Loucy (cell line): ENCODE data around the gene NSL1.
"Not testable (repeated sequence)": the region's sequence is repeated elsewhere in the genome, so short reads cannot be mapped to it uniquely, and the experiment has no call there.

ENCODE experiments used
- H2AFZ ChIP-seq: fragments of 200-600 bp; sonication (generic); 2 replicates; pipeline ENCODE4 v1.6.0; 2016; ENCODE audit warnings: antibody characterized with exemption, mild to moderate bottlenecking, low read length, moderate library complexity
- H3F3A ChIP-seq: fragments of 200-600 bp; 2 replicates; pipeline ENCODE4 v1.6.0; 2016; ENCODE audit warnings: antibody characterized with exemption, low read depth, mild to moderate bottlenecking
- H3K27me3 ChIP-seq: fragments of 200-600 bp; sonication (generic); 2 replicates; pipeline ENCODE4 v1.6.1; 2014; ENCODE audit warnings: low read length, mild to moderate bottlenecking; ENCODE audit not compliant: insufficient read depth, poor library complexity, severe bottlenecking
- H3K36me3 ChIP-seq: fragments of 200-600 bp; sonication (generic); 2 replicates; pipeline ENCODE4 v1.6.1; 2016; ENCODE audit warnings: low read length; ENCODE audit not compliant: insufficient read depth
- H3K4me1 ChIP-seq: fragments of 200-600 bp; sonication (generic); 2 replicates; pipeline ENCODE4 v1.5.1; 2014; ENCODE audit warnings: low read length, mild to moderate bottlenecking; ENCODE audit not compliant: insufficient read depth, poor library complexity, severe bottlenecking
- H3K4me2 ChIP-seq: fragments of 200-600 bp; sonication (generic); 2 replicates; pipeline ENCODE4 v1.6.0; 2014; ENCODE audit warnings: antibody characterized with exemption, low read length, low read depth, mild to moderate bottlenecking; ENCODE audit not compliant: poor library complexity, severe bottlenecking
- H3K4me3 ChIP-seq: fragments of 200-600 bp; sonication (generic); 2 replicates; pipeline ENCODE4 v1.5.1; 2014; ENCODE audit warnings: low read length, mild to moderate bottlenecking, mixed read lengths; ENCODE audit not compliant: poor library complexity, severe bottlenecking
- H3K79me2 ChIP-seq: fragments of 200-600 bp; sonication (generic); 2 replicates; pipeline ENCODE4 v1.6.1; 2014; ENCODE audit warnings: low read length; ENCODE audit not compliant: insufficient read depth
- H3K9ac ChIP-seq: fragments of 200-600 bp; sonication (generic); 2 replicates; pipeline ENCODE4 v1.6.0; 2014; ENCODE audit warnings: mild to moderate bottlenecking, low read depth, low read length, moderate library complexity; ENCODE audit not compliant: poor library complexity, severe bottlenecking
- H3K9me2 ChIP-seq: fragments of 200-600 bp; sonication (generic); replicated peaks from 2 replicates; pipeline ENCODE4 v1.6.1; 2016; ENCODE audit warnings: low read depth, low read length, mixed read lengths
- H3K9me3 ChIP-seq: fragments of 200-600 bp; sonication (generic); 2 replicates; pipeline ENCODE4 v1.6.1; 2014; ENCODE audit warnings: mild to moderate bottlenecking, antibody characterized with exemption, low read length, low read depth; ENCODE audit not compliant: insufficient read depth
- H4K20me1 ChIP-seq: fragments of 200-600 bp; sonication (generic); 2 replicates; pipeline ENCODE4 v1.6.0; 2014; ENCODE audit warnings: antibody characterized with exemption, low read length, mild to moderate bottlenecking; ENCODE audit not compliant: insufficient read depth, poor library complexity, severe bottlenecking
- EZH2phosphoT487 ChIP-seq: fragments of 200-600 bp; IDR thresholded peaks from 2 replicates; pipeline ENCODE4 v1.6.1; 2018; ENCODE audit warnings: antibody characterized with exemption, mild to moderate bottlenecking, moderate library complexity, borderline replicate concordance
- TF ChIP-seq, protein P1 (sequence below): fragments of 200-600 bp; sonication (generic); conservative IDR thresholded peaks from 2 replicates; pipeline ENCODE4 v1.5.1; 2014; ENCODE audit warnings: mild to moderate bottlenecking, antibody characterized with exemption, low read length

NSL1 gene

DNA sequence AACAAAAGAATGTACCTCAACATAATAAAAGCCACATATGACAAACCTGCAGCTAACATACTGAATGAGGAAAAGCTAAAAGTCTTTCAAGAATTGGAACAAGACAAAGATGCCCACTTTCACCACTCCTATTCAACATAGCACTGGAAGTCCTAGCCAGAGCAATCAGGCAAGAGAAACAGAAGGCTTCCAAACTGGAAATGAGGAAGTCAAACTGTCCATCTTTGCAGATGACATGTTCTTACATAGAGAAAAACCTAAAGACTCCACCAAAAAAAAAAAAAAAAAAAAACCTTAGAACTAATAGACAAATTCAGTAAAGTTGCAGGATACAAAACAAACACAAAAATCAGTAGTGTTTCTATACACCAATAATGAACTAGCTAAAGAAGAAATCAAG, 20.2 kb downstream of the NSL1 start:
- Histone ChIP-seq H3K9me3 (peaks cover 28% of the 10 kb centered on the region; the same call in 1 of the 2 replicates), H2AFZ (no peak overlapping the region), H3K36me3 (peaks cover 12% of the 10 kb centered on the region), H3K4me2 (no peak overlapping the region), H3K9ac (no peak overlapping the region), H3K4me3 (no peak overlapping the region), H3K9me2 (no peaks in the 10 kb centered on the region), H3F3A (peaks cover 11% of the 10 kb centered on the region; the same call in 1 of the 2 replicates), H4K20me1 (no peaks in the 10 kb centered on the region), H3K4me1 (no peaks in the 10 kb centered on the region), H3K27me3 (no peaks in the 10 kb centered on the region), H3K79me2 (peaks cover 36% of the 10 kb centered on the region; the same call in 1 of the 2 replicates)
- TF ChIP-seq, protein P1, sequence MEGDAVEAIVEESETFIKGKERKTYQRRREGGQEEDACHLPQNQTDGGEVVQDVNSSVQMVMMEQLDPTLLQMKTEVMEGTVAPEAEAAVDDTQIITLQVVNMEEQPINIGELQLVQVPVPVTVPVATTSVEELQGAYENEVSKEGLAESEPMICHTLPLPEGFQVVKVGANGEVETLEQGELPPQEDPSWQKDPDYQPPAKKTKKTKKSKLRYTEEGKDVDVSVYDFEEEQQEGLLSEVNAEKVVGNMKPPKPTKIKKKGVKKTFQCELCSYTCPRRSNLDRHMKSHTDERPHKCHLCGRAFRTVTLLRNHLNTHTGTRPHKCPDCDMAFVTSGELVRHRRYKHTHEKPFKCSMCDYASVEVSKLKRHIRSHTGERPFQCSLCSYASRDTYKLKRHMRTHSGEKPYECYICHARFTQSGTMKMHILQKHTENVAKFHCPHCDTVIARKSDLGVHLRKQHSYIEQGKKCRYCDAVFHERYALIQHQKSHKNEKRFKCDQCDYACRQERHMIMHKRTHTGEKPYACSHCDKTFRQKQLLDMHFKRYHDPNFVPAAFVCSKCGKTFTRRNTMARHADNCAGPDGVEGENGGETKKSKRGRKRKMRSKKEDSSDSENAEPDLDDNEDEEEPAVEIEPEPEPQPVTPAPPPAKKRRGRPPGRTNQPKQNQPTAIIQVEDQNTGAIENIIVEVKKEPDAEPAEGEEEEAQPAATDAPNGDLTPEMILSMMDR, result no peak
- TF ChIP-seq EZH2phosphoT487, result no peak

DNA sequence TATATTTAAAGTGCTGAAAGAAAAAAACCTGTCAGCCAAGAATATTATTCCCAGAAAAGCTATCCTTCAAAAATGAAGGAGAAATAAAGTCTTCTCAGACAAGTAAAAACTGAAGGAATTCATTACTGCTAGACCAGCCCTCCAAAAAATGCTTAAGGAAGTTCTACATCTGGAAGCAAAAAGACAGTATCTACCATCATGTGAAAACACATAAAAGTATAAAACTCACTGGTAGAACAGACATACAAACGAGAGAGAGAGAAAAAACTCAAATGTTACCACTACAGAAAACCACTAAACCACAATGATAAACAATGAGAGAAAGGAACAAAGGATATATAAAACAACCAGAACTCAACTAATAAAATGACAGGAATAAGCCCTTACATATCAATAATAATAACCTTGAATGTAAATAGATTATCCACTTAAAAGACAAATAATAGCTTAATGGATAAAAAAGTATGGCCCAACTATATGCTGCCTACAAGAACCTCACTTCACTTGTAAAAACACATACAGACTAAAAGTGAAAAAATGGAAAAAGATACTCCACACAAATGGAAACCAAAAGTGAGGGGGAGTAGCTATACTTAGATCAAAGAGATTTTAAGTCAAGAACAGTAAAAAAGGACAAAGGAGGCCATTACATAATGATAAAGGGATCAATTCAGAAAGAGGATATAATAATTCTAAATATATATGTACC, 22.0 kb downstream of the NSL1 start:
- H4K20me1 ChIP-seq, result no peaks in the 10 kb centered on the region
- H3K4me3 ChIP-seq, result no peak overlapping the region
- H3K4me2 ChIP-seq, result no peak overlapping the region
- no peak overlapping the region for H3K9ac ChIP-seq
- TF ChIP-seq, protein P1, result no peak
- TF ChIP-seq EZH2phosphoT487, result no peak
- peaks cover 49% of the 10 kb centered on the region; the same call in 1 of the 2 replicates for H3K79me2 ChIP-seq
- no peaks in the 10 kb centered on the region for H3K9me2 ChIP-seq
- no peaks in the 10 kb centered on the region for H3K27me3 ChIP-seq
- H3K36me3 ChIP-seq, result peaks cover 15% of the 10 kb centered on the region
- H3K4me1 ChIP-seq, result no peaks in the 10 kb centered on the region
- peaks cover 28% of the 10 kb centered on the region; the same call in 1 of the 2 replicates for H3K9me3 ChIP-seq
- peaks cover 11% of the 10 kb centered on the region; the same call in 1 of the 2 replicates for H3F3A ChIP-seq
- no peak overlapping the region for H2AFZ ChIP-seq

DNA sequence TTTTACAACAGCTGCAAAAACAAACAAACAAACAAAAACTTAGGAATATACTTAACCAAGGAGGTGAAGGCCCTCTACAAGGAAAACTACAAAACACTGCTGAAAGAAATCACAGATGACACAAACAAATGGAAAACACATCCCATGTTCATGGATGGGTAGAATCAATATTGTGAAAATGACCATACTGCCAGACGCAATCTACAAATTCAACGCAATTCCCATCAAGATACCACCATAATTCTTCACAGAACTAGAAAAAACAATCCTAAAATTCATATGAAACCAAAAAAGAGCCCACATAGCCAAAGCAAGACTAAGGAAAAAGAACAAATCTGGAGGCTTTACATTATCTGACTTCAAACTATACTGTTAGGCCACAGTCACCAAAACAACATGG, 24.8 kb downstream of the NSL1 start:
- H3K4me2 ChIP-seq, H3K9ac ChIP-seq, H3K4me1 ChIP-seq, H3K4me3 ChIP-seq, H3K9me2 ChIP-seq, H4K20me1 ChIP-seq, H3K27me3 ChIP-seq, H2AFZ ChIP-seq: not testable (repeated sequence)
- peaks cover 22% of the 10 kb centered on the region for H3K36me3 ChIP-seq
- H3K9me3 ChIP-seq, result peaks cover 26% of the 10 kb centered on the region; the same call in 1 of the 2 replicates
- peaks cover 11% of the 10 kb centered on the region; the same call in 1 of the 2 replicates for H3F3A ChIP-seq
- H3K79me2 ChIP-seq, result peaks cover 61% of the 10 kb centered on the region

DNA sequence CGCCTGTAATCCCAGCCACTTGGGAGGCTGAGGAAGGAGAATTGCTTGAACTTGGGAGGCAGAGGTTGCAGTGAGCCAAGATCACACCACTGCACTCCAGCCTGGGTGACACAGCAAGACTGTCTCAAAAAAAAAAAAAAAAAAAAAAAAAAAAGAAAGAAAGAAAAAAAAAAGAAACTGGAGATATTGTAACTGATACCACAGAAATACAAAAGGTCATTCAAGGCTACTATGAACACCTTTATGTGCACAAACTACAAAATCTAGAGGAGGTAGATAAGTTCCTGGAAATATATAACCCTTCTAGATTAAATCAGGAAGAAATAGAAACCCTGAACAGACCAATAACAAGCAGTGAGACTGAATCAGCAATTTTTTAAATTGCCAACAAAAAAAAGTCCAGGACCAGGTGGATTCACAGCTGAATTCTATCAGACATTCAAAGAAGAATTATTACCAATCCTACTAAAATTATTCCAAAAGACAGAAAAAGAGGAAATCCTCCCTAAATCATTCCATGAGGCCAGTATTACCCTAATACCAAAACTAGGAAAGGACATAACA, 26.8 kb downstream of the NSL1 start:
- Histone ChIP-seq H3K9me3 (peaks cover 18% of the 10 kb centered on the region; the same call in 1 of the 2 replicates), H3K79me2 (peaks cover 79% of the 10 kb centered on the region), H3K36me3 (peaks cover 27% of the 10 kb centered on the region)
- H3K4me2 ChIP-seq, H3K4me1 ChIP-seq, H3K9ac ChIP-seq, H2AFZ ChIP-seq, H4K20me1 ChIP-seq, H3K4me3 ChIP-seq, H3K27me3 ChIP-seq, H3K9me2 ChIP-seq, H3F3A ChIP-seq: not testable (repeated sequence)
